HCT116 (cell line): Measurements from ENCODE around the gene ZSCAN16. TPM values are rescaled to one million over a fixed set of nuclear protein-coding genes. Genes with fewer than 3 reads are reported as not detected.
A peak's percentile ranks its signal among the peaks of the same experiment; 100 is the strongest.

Experiments
- ATAC-seq: fragments of 200-7000 bp; cut with Tn5 transposase; 2 replicates; pipeline ENCODE4 v1.9.1; 2020; ENCODE audit warnings: mild to moderate bottlenecking, moderate library complexity
- BruUV-seq: library from RNA; stranded (reverse); fragments of 400-500 nt; replicated peaks from 2 replicates; lab custom pipeline; 2021; lab: Mats Ljungman, UMichigan
- CTCF ChIA-PET: fragments of 300-600 bp; sonication (Branson Sonifier 250); formaldehyde crosslinking; loops from one replicate; lab custom pipeline; 2021; ENCODE audit warnings: antibody characterized with exemption; lab: Charles Lee
- POLR2A ChIA-PET: fragments of 300-600, 350-600 bp; sonication (Branson Sonifier 250); formaldehyde crosslinking; loops from one replicate; lab custom pipeline; 2021; ENCODE audit warnings: antibody characterized with exemption; lab: Charles Lee
- RAD21 ChIA-PET, 2 experiments: fragments of 300-600 bp; sonication (Branson Sonifier 250); formaldehyde crosslinking; loops; one replicate each; lab custom pipeline; 2023; ENCODE audit warnings: low total read pairs in 2 of 2; ENCODE audit not compliant: uncharacterized antibody in 2 of 2, unreplicated experiment in 2 of 2, low non-redundant PET in 1 of 2; lab: Charles Lee
- DNase-seq: peaks from one replicate; pipeline ENCODE4 v3.0.0-alpha.2; 2010; ENCODE audit warnings: low read depth, low spot score
- H2AFZ ChIP-seq: fragments of 200-600 bp; shearing (Covaris generic), sonication (generic); 2 replicates; pipeline ENCODE4 v1.6.1; 2017; ENCODE audit warnings: low read depth, mixed run types, mixed read lengths, antibody characterized with exemption, low read length; ENCODE audit not compliant: poor library complexity, severe bottlenecking
- H3K27ac ChIP-seq: 2 replicates; pipeline ENCODE4 v1.5.1; 2012; ENCODE audit warnings: low read depth, low read length
- H3K27me3 ChIP-seq: fragments of 200-600 bp; sonication (generic); 2 replicates; pipeline ENCODE4 v1.6.1; 2016; ENCODE audit warnings: mixed run types, low read length, mixed read lengths; ENCODE audit not compliant: insufficient read depth
- H3K36me3 ChIP-seq, 2 experiments: fragments of 200-500 bp in 1 of 2; fragments of 200-600 bp in 1 of 2; sonication (Bioruptor generic) in 1 of 2; sonication (generic) in 1 of 2; 2 replicates each; pipeline versions ENCODE4 v1.5.1 to v1.6.1; 2014 to 2016; ENCODE audit warnings: low read length in 2 of 2, inconsistent platforms in 1 of 2, mixed read lengths in 1 of 2, mixed run types in 1 of 2; ENCODE audit not compliant: insufficient read depth in 2 of 2, control insufficient read depth in 1 of 2
- H3K4me1 ChIP-seq, 2 experiments: fragments of 200-600 bp in 1 of 2; sonication (generic) in 1 of 2; 2 replicates each; pipeline versions ENCODE4 v1.5.1 to v1.6.1; 2012 to 2017; ENCODE audit warnings: low read length in 2 of 2, inconsistent platforms in 1 of 2, mild to moderate bottlenecking in 1 of 2, mixed read lengths in 1 of 2, mixed run types in 1 of 2, moderate library complexity in 1 of 2; ENCODE audit not compliant: insufficient read depth in 2 of 2, control insufficient read depth in 1 of 2
- H3K4me2 ChIP-seq: fragments of 200-600 bp; sonication (generic); 2 replicates; pipeline ENCODE4 v1.6.1; 2017; ENCODE audit warnings: mixed run types, low read length, mixed read lengths
- H3K4me3 ChIP-seq, 2 experiments: fragments of 200-600 bp in 1 of 2; sonication (generic) in 1 of 2; replicated peaks in 1 of 2; 2 replicates each; pipeline ENCODE4 v1.5.1; 2011 to 2016; ENCODE audit warnings: low read length in 2 of 2, control low read depth in 1 of 2, low read depth in 1 of 2, mild to moderate bottlenecking in 1 of 2, mixed read lengths in 1 of 2, mixed run types in 1 of 2
- H3K79me2 ChIP-seq: fragments of 200-600 bp; sonication (generic); 2 replicates; pipeline ENCODE4 v1.6.1; 2017; ENCODE audit warnings: mild to moderate bottlenecking, mixed run types, low read length, moderate library complexity, mixed read lengths; ENCODE audit not compliant: insufficient read depth
- H3K9ac ChIP-seq: fragments of 200-600 bp; sonication (generic); 2 replicates; pipeline ENCODE4 v1.6.1; 2016; ENCODE audit warnings: low read length, mixed read lengths
- H3K9me2 ChIP-seq: fragments of 200-600 bp; sonication (generic), shearing (Covaris generic); 2 replicates; pipeline ENCODE4 v1.6.1; 2017; ENCODE audit warnings: mixed run types, mild to moderate bottlenecking, moderate library complexity; ENCODE audit not compliant: insufficient read depth
- H3K9me3 ChIP-seq, 2 experiments: fragments of 200-500 bp in 1 of 2; fragments of 200-600 bp in 1 of 2; sonication (Bioruptor generic) in 1 of 2; sonication (generic) in 1 of 2; 2 replicates each; pipeline ENCODE4 v1.6.1; 2014 to 2017; ENCODE audit warnings: low read length in 2 of 2, mixed read lengths in 2 of 2, inconsistent platforms in 1 of 2, low read depth in 1 of 2, mild to moderate bottlenecking in 1 of 2, mixed run types in 1 of 2, moderate library complexity in 1 of 2; ENCODE audit not compliant: control insufficient read depth in 1 of 2, insufficient read depth in 1 of 2
- H4K20me1 ChIP-seq: fragments of 200-600 bp; sonication (generic), shearing (Covaris generic); 2 replicates; pipeline ENCODE4 v1.6.1; 2017; ENCODE audit warnings: mixed run types, mild to moderate bottlenecking, moderate library complexity; ENCODE audit not compliant: insufficient read depth
- ATF3 ChIP-seq: IDR thresholded peaks from 2 replicates; pipeline ENCODE4 v1.6.1; 2012
- CBX3 ChIP-seq: IDR thresholded peaks from 2 replicates; pipeline ENCODE4 v1.6.1; 2012; ENCODE audit warnings: low read depth
- CEBPB ChIP-seq: IDR thresholded peaks from 2 replicates; pipeline ENCODE4 v1.6.1; 2012; ENCODE audit warnings: low read depth
- CTCF ChIP-seq, 3 experiments: fragments of 200-600 bp in 1 of 3; sonication (generic) in 1 of 3; IDR thresholded peaks in 2 of 3; conservative IDR thresholded peaks in 1 of 3; 2 replicates each; pipeline ENCODE4 v1.5.1; 2012 to 2017; ENCODE audit warnings: low read depth in 2 of 3, low read length in 2 of 3, antibody characterized with exemption in 1 of 3, borderline replicate concordance in 1 of 3, control low read depth in 1 of 3, mild to moderate bottlenecking in 1 of 3, mixed read lengths in 1 of 3, mixed run types in 1 of 3, moderate library complexity in 1 of 3; ENCODE audit not compliant: insufficient read depth in 1 of 3
- EGR1 ChIP-seq: IDR thresholded peaks from 2 replicates; pipeline ENCODE4 v1.6.1; 2012; ENCODE audit warnings: low read depth
- ELF1 ChIP-seq: IDR thresholded peaks from 2 replicates; pipeline ENCODE4 v1.6.1; 2012; ENCODE audit warnings: low read depth, borderline replicate concordance
- EZH2 ChIP-seq: fragments of 200-600 bp; sonication (generic); IDR thresholded peaks from 2 replicates; pipeline ENCODE4 v1.6.1; 2017; ENCODE audit warnings: antibody characterized with exemption, mixed run types
- FOSL1 ChIP-seq: IDR thresholded peaks from 2 replicates; pipeline ENCODE4 v1.6.1; 2012; ENCODE audit warnings: low read depth
- JUND ChIP-seq: IDR thresholded peaks from 2 replicates; pipeline ENCODE4 v1.6.1; 2012
- MAX ChIP-seq: IDR thresholded peaks from 2 replicates; pipeline ENCODE4 v1.6.1; 2012
- POLR2AphosphoS5 ChIP-seq: IDR thresholded peaks from 2 replicates; pipeline ENCODE4 v1.6.1; 2011; ENCODE audit warnings: mild to moderate bottlenecking, low read depth, low read length, moderate library complexity
- REST ChIP-seq: IDR thresholded peaks from 2 replicates; pipeline ENCODE4 v1.6.1; 2012; ENCODE audit warnings: low read depth
- TCF7L2 ChIP-seq: IDR thresholded peaks from 2 replicates; pipeline ENCODE4 v1.7.0; 2011; ENCODE audit warnings: borderline replicate concordance, inconsistent platforms; ENCODE audit not compliant: insufficient read depth, insufficient read length; ENCODE audit errors: extremely low read depth
- ZBTB33 ChIP-seq: IDR thresholded peaks from 2 replicates; pipeline ENCODE4 v1.6.1; 2011; ENCODE audit warnings: mild to moderate bottlenecking, low read length, moderate library complexity; ENCODE audit not compliant: insufficient replicate concordance; ENCODE audit errors: extremely low read depth
- ZFX ChIP-seq: fragments of 450-650 bp; IDR thresholded peaks from 2 replicates; pipeline ENCODE4 v1.6.1; 2017
- ZNF274 ChIP-seq: fragments of 200-500 bp; sonication (Bioruptor generic); IDR thresholded peaks from 2 replicates; pipeline ENCODE4 v1.6.1; 2014; ENCODE audit warnings: mild to moderate bottlenecking, low read depth, low read length, inconsistent platforms
- intact Hi-C: fragments of 100-400 bp; cut with micrococcal nuclease; formaldehyde crosslinking; loops from 2 replicates; pipeline ENCODE4 v1.10.0; 2022
- total RNA-seq: library from RNA; stranded (reverse); gene quantifications from one replicate; pipeline ENCODE4 v1.2.1, GENCODE V29; 2021; ENCODE audit not compliant: unreplicated experiment

Gene ZSCAN16
- total RNA-seq, 1 experiment from 2014 or later: 5.0 TPM

- Histone ChIP-seq H3K4me3 (peak within 1 kb of the TSS; percentile 90 to 92), H3K4me2 (peak within 1 kb of the TSS; percentile 89), H3K9me2 (no peaks in the 10 kb centered on the region), H3K79me2 (peaks cover 48% of the 10 kb centered on the region), H3K27ac (peak within 1 kb of the TSS; percentile 73), H3K9me3 (no peaks in the 10 kb centered on the region), H3K36me3 (peaks cover 13 to 19% of the 10 kb centered on the region in 2 experiments; a peak in 2 of 4 replicates), H3K9ac (peak within 1 kb of the TSS; percentile 80), H2AFZ (peak within 1 kb of the TSS; percentile 78), H3K27me3 (no peaks in the 10 kb centered on the region), H4K20me1 (no peaks in the 10 kb centered on the region), H3K4me1 (peaks cover 4 to 17% of the 10 kb centered on the region in 2 experiments; a peak in 2 of 4 replicates)
- DNase-seq (peak; percentile 94), ATAC-seq (peak; percentile 94)
- intact Hi-C loops: loop anchor here (1.0 to 2.0 kb wide), 2 partner anchors 17 to 215 kb away; partner anchors contain the start of gene ZSCAN16
- RAD21 ChIA-PET: interaction anchor here (0.8 to 1.2 kb wide), 4 partner anchors 208 to 242 kb away, joined by 3 read pairs; partner anchors contain the start of gene ZKSCAN3 (in 1 of the 2)
- POLR2A ChIA-PET: interaction anchor here (0.6 to 2.7 kb wide), 14 partner anchors 10 to 249 kb away, joined by 3 to 21 read pairs (median 4); partner anchors contain the start of genes ZKSCAN3, ZKSCAN4, ZSCAN16 and ZSCAN31
- CTCF ChIA-PET: interaction anchor here (0.8 to 1.9 kb wide), 3 partner anchors 37 to 215 kb away, joined by 3 to 8 read pairs (median 5); no protein-coding TSS in a partner anchor
- BruUV-seq: TSS peak; percentile 70
- TF ChIP-seq JUND: 0 out of 2 replicates have a peak, but pooled peaks have one; percentile 12
- TF ChIP-seq ZNF274: no peak
- no peak for TF ChIP-seq CEBPB
- TF ChIP-seq MAX: peak; percentile 89
- TF ChIP-seq EGR1: no peak
- TF ChIP-seq ZFX: peak; percentile 98
- TF ChIP-seq CTCF (IDR thresholded peaks at IDR 0.05 in 2 of 3, conservative IDR thresholded peaks at IDR 0.05 in 1 of 3; ENCODE audit: borderline replicate concordance in 1 of 3, insufficient read depth in 1 of 3, low read depth in 2 of 3, low read length in 2 of 3): no peak
- no peak for TF ChIP-seq REST
- TF ChIP-seq CBX3: no peak
- no peak for TF ChIP-seq EZH2
- TF ChIP-seq POLR2AphosphoS5: peak; percentile 96
- TF ChIP-seq ATF3: no peak
- peak; percentile 55 for TF ChIP-seq ELF1
- no peak for TF ChIP-seq FOSL1
- peak; percentile 55 for TF ChIP-seq ZBTB33
- peak; percentile 61 for TF ChIP-seq TCF7L2
These were observed 17.3 kb downstream of the ZSCAN16 start, which contains the start of gene ZKSCAN8 for GRCh38 chr6:28141500-28142329. Gene ZKSCAN8, plus strand, starts transcription at chr6:28141883. Its CDS starts 6,525 bp downstream, at chr6:28148408.
